ENCODE results near the gene DENND5B.
"Not testable (repeated sequence)": the region's sequence is repeated elsewhere in the genome, so short reads cannot be mapped to it uniquely, and the experiment has no call there.

Gene DENND5B

GRCh38 chr12:31377210-31377609, 213.7 kb downstream of the DENND5B start:
- DNase-seq (ENCODE audit: low read depth): not testable (repeated sequence)

DNA sequence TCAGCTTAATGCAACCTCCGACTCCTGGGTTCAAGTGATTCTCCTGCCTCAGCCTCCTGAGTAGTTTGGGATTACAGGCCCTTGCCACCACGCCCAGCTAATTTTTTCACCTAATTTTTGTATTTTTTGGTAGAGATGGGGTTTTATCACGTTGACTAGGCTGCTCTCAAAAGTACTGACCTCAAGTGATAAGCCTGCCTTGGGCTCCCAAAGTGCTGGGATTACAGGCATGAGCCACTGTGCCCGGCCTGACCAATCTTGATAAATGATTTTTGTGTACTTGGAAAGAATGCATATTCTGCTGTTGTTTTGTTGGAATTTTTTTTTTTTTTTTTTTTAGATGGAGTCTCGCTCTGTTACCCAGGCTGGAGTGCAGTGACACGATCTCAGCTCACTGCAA, 215.5 kb downstream of the DENND5B start:
- not testable (repeated sequence) for DNase-seq (ENCODE audit: low read depth)

GRCh38 chr12:31371256-31371620, 219.7 kb downstream of the DENND5B start:
- no peak for DNase-seq (ENCODE audit: low read depth)

DNA sequence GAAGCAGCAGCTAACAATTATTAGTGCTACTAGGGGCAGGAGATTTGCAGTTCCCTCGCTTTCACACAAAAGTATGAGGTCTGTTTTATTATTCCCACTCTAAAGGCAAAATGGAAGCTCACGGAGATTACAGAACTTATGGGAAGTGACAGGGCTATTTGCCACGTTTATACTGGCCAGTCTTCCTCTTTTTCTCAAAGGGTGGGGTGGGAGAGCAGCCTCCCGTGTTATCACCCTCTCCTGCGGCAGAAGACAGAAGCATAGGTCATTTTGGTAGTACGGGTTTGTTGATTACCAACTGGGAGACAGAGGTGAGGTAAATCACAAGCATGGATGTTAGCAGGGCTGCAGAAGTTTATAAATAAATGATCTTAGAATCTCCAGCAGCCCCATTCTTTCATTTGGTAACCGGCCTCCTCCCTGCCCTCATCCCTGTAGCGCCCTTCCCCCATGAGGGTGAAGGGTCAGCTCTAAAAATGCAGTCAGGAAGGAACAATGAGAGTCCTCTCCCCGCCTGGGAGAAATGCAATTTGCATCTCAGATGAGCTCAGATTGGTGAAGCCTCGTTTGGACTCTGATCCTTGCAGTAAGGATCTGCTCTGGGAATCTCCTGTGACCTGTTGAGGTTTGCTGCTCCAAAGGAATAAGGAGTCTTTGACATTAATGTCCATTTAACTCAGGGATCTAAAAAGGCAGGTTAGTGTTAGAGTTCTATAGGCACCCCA, 220.2 kb downstream of the DENND5B start:
- no peak for DNase-seq (ENCODE audit: low read depth)

GRCh38 chr12:31369712-31370521, 221.0 kb downstream of the DENND5B start:
- no peak for DNase-seq (ENCODE audit: low read depth)

DNA sequence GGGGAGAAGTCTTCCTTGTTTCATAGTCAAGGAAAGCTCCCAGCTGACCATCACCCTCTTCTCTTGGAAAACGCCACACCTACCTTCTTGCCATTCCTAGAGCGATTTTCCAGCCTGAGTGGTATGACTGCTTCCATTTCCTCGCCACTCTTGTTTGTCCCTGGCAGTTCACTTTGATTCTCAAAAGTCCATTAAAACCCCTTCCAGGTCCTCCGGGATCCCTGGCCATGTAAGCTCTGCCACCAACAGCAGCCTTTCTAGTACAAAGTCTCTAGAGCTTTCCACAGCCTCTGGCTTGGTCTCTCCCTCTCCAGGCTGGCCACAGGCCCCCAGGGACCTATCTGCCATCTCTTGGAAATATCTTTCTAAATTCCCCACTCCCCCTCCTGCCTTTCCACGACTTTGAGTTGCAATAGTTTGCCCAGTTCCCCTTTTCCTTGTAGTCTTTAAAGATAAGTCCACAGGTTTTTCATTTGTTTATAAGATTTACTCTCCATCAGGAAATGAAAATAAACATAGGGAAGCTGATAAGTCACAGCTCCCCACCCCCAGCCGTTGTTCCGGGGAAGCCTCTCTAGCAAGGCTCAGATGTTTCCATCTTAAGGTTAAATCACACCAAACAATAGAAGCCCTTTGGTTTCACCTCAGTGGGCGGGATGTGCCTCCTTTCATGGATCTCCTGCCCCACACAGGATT, 222.1 kb downstream of the DENND5B start:
- no peak for DNase-seq (ENCODE audit: low read depth)

- DNase-seq (ENCODE audit: low read depth): no peak
Observed at GRCh38 chr12:31366104-31366621, 224.8 kb downstream of the DENND5B start.

- DNase-seq (ENCODE audit: low read depth): no peak
Observed at GRCh38 chr12:31363831-31364230, 227.1 kb downstream of the DENND5B start.

- DNase-seq (ENCODE audit: low read depth): no peak
Observed at GRCh38 chr12:31363416-31363809, 227.5 kb downstream of the DENND5B start.

DNA sequence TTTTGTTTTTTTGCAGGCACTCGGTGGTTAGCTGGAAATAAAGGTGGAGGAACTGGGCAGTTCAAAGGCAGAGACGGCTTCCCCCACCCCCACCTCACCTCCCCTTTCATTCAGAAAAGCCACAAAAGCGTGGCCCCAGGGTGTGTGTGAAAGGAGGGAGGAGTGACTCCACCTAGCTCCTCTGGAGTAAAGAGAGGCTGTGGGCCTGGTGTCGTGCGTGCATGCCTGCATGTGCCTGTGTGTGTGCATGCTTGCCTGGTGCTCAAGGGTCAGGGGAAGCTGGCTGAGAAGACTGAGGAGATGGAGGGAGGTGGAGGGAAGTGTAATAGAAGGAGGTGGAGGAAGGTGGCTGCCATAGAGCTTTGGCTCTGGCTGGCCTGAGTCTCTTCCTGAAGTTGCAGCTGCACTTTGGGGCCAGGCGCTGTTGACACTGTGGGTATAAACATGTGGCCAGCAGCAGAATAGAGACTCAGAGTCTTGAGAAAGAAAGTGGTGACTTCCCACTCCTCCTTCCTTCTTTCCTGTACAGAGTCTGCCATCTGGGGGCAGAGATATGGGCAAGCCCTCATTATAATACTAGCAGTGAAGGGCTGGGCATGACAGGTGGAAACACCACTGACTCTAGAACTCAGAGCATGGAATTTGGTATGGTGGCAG, 228.0 kb downstream of the DENND5B start:
- peak; percentile 30 for DNase-seq (ENCODE audit: low read depth)

DNA sequence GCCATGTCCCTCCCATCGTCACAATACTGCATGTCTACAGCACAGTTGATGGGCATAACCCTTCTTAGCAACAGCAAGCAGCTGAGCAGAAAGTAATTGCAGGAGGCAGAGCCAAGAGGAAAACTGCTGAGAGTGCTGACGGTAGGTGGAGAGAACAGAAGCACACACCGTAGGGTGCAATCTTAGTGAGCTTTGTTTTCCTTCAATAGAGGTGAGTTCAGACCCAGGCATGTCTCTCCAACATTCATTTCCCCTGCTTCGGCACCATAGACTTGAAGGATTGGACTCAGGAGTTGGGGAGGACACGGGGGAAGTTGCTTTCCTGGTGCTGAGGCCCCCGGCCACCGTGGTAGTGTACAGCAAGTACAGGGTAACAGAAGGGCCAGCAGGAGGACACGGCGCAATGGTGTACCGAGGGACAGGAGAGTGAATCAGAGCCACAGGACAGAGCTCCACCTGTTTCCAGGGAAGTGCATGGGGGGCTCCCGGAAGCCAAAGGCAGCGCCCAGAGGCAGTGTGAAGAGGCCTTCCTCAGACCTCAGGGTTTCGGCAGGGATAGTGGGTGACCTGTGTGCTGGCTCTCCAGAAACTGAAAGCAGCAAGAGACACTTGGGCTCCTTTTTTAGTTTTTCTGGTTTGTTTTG, 228.7 kb downstream of the DENND5B start:
- peak; percentile 18 for DNase-seq (ENCODE audit: low read depth)

DNA sequence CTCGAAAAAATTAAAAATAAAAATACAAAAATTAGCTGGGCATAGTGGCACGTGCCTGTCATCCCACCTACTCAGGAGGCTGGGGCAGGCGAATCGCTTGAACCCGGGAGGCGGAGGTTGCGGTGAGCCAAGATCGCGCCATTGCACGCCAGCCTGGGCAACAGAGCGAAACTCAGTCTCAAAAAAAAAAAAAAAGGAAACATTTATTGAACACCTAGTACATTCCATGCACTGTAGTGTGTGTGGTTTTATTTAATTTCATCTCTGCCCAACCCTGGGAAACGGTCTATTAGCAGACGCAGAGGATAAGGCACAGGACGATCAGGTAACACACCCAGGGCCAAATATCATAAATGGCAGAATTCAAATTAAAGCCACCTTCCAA, 229.2 kb downstream of the DENND5B start:
- DNase-seq (ENCODE audit: low read depth): no peak

DNA sequence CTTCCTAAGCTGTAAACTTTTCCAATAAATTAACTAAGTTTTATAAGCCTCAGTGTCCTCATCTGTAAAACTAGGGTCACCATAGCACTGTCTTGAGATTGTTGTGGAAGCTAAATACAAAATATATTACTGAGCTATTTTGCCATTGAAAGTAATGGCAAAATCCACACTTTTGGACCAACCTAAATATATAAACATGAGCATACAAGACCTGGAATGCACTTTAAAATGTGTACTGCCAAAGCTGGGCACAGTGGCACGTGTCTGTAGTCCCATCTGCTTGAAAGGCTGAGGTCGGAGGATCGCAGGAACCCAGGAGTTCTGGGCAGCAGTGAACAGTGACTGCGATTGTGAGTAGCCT, 235.2 kb downstream of the DENND5B start:
- DNase-seq (ENCODE audit: low read depth): no peak

DNA sequence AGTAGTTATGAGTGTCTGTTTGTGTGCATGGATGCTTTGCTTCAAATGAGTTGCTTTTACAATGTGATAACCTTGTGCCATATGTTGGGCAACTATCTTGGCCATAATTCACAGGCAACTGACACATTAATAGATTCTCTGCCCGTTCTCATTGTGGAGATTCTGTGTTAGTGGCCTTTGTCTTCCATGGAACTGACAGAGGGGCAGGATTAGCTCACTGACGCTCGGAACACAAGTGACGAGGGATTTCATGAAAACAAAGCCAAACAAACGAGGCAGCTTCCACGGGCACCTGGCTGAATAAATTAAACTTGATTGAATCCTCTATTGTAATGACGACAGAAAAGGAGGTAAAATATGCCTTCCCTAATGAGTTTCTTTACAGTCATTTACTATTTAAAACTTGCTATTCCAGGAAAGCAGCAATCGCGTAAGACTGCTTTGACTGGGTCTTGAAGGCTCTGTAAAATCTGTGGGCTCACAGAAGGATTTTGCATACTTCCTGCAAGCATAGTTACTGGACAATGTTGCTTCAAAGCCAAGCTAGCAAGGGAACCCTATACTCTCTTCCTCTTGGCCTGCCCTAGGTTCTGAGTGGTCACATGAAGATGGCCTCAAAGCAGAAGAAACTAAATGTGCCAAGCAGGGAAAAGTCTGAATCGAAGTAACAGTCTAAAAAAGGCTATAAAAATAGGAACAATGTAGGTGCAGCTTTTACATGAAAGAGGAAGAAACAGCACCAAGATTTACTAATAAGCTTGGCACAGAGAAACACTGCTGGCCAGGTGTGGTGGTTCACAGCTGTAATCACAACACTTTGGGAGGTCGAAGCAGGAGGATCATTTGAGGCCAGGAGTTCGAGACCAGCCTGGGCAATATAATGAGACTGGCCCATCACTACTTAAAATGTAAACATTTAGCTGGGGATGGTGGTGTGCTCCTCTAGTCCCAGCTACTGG, 236.9 kb downstream of the DENND5B start:
- DNase-seq (ENCODE audit: low read depth): no peak

DNA sequence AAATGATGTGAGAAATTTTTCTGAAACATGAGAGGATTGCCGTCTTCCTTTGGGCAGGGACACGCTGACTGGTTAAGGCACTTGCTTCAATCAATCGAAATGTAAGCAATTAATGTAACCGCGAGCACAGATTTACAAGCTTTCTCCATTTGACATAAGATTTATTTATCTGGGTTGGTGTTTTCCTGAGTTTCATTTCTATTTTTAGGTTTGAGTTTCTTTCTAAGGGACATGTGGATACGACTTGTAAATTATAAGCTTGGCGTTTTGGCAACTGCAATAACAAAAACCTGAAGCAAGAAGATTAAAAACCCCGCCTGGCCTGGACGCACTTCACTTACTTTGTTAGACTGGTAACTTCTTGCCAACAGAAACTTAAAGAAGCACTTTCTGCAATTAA, 244.7 kb downstream of the DENND5B start:
- no peak for DNase-seq (ENCODE audit: low read depth)

DNA sequence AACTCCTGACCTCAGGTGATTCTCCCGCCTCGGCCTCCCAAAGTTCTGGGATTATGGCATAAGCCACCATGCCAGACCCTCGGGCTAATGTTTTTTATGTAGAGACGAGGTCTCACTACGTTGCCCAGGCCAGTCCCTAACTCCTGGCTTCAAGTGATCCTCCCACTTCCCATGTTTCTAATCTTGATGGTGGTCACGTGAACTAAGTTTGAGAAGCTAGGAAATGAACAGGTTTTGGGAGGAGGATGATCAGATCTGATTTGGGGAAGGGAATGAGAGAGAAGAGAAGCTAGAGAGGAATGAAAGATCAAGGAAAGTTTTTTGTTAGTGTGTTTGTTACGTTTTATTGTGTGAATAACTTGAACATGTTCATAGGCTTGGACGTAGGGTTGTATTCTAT, 247.8 kb downstream of the DENND5B start:
- no peak for DNase-seq (ENCODE audit: low read depth)

- DNase-seq (ENCODE audit: low read depth): no peak
Observed at GRCh38 chr12:31342286-31342685, 248.7 kb downstream of the DENND5B start.

DNA sequence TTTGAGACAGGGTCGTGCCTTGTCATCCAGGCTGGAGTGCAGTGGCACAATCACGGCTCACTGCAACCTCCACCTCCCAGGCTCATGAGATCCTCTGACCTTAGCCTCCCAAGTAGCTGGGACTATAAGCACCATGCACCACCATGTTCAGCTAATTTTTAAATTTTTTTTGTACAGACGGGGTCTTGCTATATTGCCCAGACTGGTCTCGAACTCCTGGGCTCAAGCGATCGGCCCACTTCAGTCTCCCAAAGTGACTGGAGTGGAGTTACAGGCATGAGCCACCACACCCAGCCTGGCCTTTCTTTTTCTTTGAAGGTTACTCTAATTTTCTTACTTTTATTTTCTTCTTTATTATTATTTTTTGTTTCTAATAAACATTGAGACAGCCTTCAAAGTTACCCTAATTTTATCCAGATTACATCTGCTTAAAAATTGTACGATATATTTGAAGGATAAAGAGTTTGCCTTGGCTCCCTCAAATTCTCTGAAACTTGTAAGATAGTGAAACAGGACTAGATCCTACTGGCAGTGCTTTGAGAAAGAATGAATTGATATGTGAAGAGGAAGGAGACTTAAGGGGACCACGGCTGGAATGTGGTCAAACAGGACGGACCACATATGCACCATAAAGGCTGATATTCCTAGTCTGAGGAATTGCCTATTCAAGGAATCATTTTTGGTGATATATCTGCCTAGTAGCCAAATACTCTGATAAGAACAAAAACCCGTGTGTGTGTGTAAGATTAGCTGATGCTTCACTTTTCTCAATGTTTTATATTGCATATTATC, 250.9 kb downstream of the DENND5B start:
- DNase-seq (ENCODE audit: low read depth): no peak

GRCh38 chr12:31337952-31338351, 253.0 kb downstream of the DENND5B start:
- no peak for DNase-seq (ENCODE audit: low read depth)
